Astrocyte (in vitro differentiated cells and primary cell): Measurements from ENCODE around the gene PLCB4. TPM values are rescaled to one million over a fixed set of nuclear protein-coding genes. Genes with fewer than 3 reads are reported as not detected.

Experiments
- DNase-seq: peaks from one replicate; pipeline ENCODE4 v3.0.0-alpha.2; 2010; ENCODE audit warnings: low read depth
- FAIRE-seq: peaks from 2 replicates; lab custom pipeline; 2011; peaks lifted over from hg19 to GRCh38; lab: Jason Lieb, UNC
- H2AFZ ChIP-seq: 2 replicates; pipeline ENCODE4 v1.6.0; 2012; ENCODE audit warnings: low read depth, low read length, inconsistent platforms
- H3K27ac ChIP-seq: 2 replicates; pipeline ENCODE4 v1.5.1; 2011; ENCODE audit warnings: low read depth, low read length, inconsistent platforms
- H3K27me3 ChIP-seq: 2 replicates; pipeline ENCODE4 v1.6.0; 2011; ENCODE audit warnings: low read length, inconsistent platforms; ENCODE audit not compliant: insufficient read depth
- H3K36me3 ChIP-seq: 2 replicates; pipeline ENCODE4 v1.5.1; 2011; ENCODE audit warnings: low read length, inconsistent platforms; ENCODE audit not compliant: insufficient read depth
- H3K4me1 ChIP-seq: 2 replicates; pipeline ENCODE4 v1.5.1; 2011; ENCODE audit warnings: low read length, inconsistent platforms; ENCODE audit not compliant: insufficient read depth
- H3K4me2 ChIP-seq: 2 replicates; pipeline ENCODE4 v1.6.0; 2012; ENCODE audit warnings: low read length, inconsistent platforms
- H3K4me3 ChIP-seq: 2 replicates; pipeline ENCODE4 v1.5.1; 2011; ENCODE audit warnings: low read depth, mild to moderate bottlenecking, low read length, inconsistent platforms; ENCODE audit not compliant: insufficient read depth
- H3K79me2 ChIP-seq: 2 replicates; pipeline ENCODE4 v1.6.0; 2012; ENCODE audit warnings: mild to moderate bottlenecking, low read length, inconsistent platforms; ENCODE audit not compliant: insufficient read depth
- H3K9ac ChIP-seq: 2 replicates; pipeline ENCODE4 v1.6.0; 2012; ENCODE audit warnings: mild to moderate bottlenecking, low read length, inconsistent platforms
- H3K9me3 ChIP-seq: 2 replicates; pipeline ENCODE4 v1.5.1; 2012; ENCODE audit warnings: low read depth, mild to moderate bottlenecking, low read length, inconsistent platforms; ENCODE audit not compliant: insufficient read depth
- H4K20me1 ChIP-seq: 2 replicates; pipeline ENCODE4 v1.6.0; 2012; ENCODE audit warnings: low read length, inconsistent platforms; ENCODE audit not compliant: insufficient read depth
- H3K27ac Mint-ChIP-seq: one replicate; pipeline ENCODE4 v1.8.0; 2021; ENCODE audit warnings: mild to moderate bottlenecking, mixed read lengths; ENCODE audit not compliant: unreplicated experiment
- H3K27me3 Mint-ChIP-seq: one replicate; pipeline ENCODE4 v1.8.0; 2021; ENCODE audit warnings: low read depth, mixed read lengths; ENCODE audit not compliant: unreplicated experiment
- H3K36me3 Mint-ChIP-seq: one replicate; pipeline ENCODE4 v1.8.0; 2021; ENCODE audit warnings: low read depth, mixed read lengths; ENCODE audit not compliant: unreplicated experiment
- H3K4me1 Mint-ChIP-seq: one replicate; pipeline ENCODE4 v1.8.0; 2021; ENCODE audit warnings: low read depth, mixed read lengths; ENCODE audit not compliant: unreplicated experiment
- H3K4me3 Mint-ChIP-seq: one replicate; pipeline ENCODE4 v1.8.0; 2021; ENCODE audit warnings: mild to moderate bottlenecking, moderate library complexity, mixed read lengths; ENCODE audit not compliant: unreplicated experiment
- H3K9me3 Mint-ChIP-seq: one replicate; pipeline ENCODE4 v1.8.0; 2021; ENCODE audit warnings: mild to moderate bottlenecking, mixed read lengths; ENCODE audit not compliant: unreplicated experiment
- EZH2 ChIP-seq: IDR thresholded peaks from 2 replicates; pipeline ENCODE4 v1.6.1; 2012; ENCODE audit warnings: mild to moderate bottlenecking, low read length, inconsistent platforms; ENCODE audit not compliant: insufficient read depth
- total RNA-seq: library from RNA; stranded (reverse); gene quantifications from 2 replicates; pipeline ENCODE4 v1.2.1, GENCODE V29; 2021
- TF ChIP-seq, protein P1 (sequence below): IDR thresholded peaks from 2 replicates; pipeline ENCODE4 v1.5.1; 2011; ENCODE audit warnings: low read depth, mild to moderate bottlenecking, inconsistent platforms, low read length, moderate library complexity; ENCODE audit not compliant: insufficient read depth

The PLCB4 gene
- total RNA-seq, 1 donor from 2014 or later: 58.2 TPM

DNA sequence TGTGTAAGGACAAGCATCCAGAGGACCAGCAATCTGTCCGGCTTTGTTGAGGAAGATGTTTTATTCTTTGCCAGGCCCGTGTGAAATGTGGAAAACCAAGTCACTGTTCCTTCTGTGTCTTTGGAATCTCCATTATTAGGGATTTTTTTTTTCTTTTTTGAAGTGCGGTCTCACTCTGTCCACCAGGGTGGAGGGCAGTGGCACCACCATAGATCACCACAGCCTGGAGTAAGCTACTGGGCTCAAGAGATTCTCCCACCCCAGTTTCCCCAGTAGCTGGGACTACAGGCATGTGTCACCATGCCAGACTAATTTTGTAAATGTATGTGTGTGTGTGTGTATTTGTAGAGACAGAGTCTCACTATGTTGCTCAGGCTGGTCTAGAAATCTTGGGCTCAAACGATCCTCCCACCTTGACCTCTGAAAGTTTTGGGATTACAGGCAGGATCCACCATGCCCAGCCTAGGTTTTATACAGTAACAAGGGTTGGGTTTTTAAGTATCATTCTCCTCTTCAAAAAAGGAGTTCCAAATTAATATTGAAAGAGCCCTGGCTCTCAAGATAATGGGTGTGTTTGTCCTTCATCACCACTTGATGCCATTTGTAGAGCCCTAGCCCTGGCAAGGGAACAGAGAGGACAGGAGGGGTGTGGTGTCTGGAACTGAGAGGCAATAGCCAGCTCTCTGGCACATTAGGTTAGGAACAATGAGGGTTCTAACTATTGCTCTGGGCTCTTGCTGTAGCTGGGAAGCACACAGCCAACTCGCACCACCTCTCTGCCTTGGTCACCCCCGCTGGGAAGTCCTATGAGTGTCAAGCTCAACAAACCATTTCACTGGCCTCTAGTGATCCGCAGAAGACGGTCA lies 448.6 kb downstream of the PLCB4 start:
- H3K79me2 ChIP-seq: no peaks in the 10 kb centered on the region

DNA sequence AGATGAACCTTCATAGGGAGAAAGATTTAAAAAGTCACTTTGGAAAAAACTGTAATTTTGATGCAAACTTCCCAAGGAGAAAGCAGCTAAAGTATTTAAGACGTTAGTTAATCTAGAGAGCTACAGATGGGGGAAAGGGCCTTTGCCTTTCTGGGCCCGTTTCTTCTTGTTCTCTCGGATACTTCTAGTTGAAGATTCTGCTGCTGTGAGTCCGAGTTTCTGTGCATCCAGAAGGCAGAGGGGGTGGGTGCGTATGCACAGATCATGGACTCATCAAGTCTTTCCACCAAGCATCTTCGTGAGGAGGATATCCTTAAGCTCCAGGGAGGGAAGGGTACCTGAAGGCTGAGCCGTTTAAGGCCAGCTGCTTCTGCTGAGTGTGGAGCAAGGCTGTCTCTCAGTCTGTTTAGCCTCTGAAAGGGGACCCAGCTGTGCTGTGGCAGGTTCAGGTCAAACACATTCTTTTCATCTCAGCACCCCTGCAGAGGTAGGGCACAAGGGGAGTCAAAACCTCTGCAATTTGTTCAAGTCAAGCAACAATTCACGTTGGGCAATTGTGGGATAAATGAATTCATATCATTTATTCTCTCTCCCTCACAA lies 449.8 kb downstream of the PLCB4 start:
- no peaks in the 10 kb centered on the region for H4K20me1 ChIP-seq
- Mint-ChIP-seq H3K27ac (no peak overlapping the region), H3K9me3 (peaks cover 3% of the 10 kb centered on the region), H3K27me3 (peaks cover 50% of the 10 kb centered on the region), H3K4me3 (no peak overlapping the region), H3K36me3 (no peaks in the 10 kb centered on the region), H3K4me1 (peaks cover 8% of the 10 kb centered on the region)
- H3K9me3 ChIP-seq: no peaks in the 10 kb centered on the region
- no peak overlapping the region for H2AFZ ChIP-seq
- H3K4me1 ChIP-seq: peaks cover 3% of the 10 kb centered on the region
- no peak overlapping the region for H3K27ac ChIP-seq
- DNase-seq (no peak), FAIRE-seq (no peak)
- H3K79me2 ChIP-seq: no peaks in the 10 kb centered on the region
- H3K36me3 ChIP-seq: no peaks in the 10 kb centered on the region
- H3K4me2 ChIP-seq: no peak overlapping the region
- H3K9ac ChIP-seq: no peak overlapping the region
- H3K27me3 ChIP-seq: peaks cover 43% of the 10 kb centered on the region
- no peak for TF ChIP-seq EZH2
- TF ChIP-seq, protein P1, sequence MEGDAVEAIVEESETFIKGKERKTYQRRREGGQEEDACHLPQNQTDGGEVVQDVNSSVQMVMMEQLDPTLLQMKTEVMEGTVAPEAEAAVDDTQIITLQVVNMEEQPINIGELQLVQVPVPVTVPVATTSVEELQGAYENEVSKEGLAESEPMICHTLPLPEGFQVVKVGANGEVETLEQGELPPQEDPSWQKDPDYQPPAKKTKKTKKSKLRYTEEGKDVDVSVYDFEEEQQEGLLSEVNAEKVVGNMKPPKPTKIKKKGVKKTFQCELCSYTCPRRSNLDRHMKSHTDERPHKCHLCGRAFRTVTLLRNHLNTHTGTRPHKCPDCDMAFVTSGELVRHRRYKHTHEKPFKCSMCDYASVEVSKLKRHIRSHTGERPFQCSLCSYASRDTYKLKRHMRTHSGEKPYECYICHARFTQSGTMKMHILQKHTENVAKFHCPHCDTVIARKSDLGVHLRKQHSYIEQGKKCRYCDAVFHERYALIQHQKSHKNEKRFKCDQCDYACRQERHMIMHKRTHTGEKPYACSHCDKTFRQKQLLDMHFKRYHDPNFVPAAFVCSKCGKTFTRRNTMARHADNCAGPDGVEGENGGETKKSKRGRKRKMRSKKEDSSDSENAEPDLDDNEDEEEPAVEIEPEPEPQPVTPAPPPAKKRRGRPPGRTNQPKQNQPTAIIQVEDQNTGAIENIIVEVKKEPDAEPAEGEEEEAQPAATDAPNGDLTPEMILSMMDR: no peak
- H3K4me3 ChIP-seq: no peak overlapping the region

More for the DNA sequence above, 448.6 kb downstream of the PLCB4 start:
- Mint-ChIP-seq H3K36me3 (no peaks in the 10 kb centered on the region), H3K4me3 (no peak overlapping the region), H3K27me3 (peaks cover 52% of the 10 kb centered on the region), H3K9me3 (peaks cover 3% of the 10 kb centered on the region), H3K4me1 (peaks cover 8% of the 10 kb centered on the region), H3K27ac (no peak overlapping the region)
- no peaks in the 10 kb centered on the region for H3K36me3 ChIP-seq
- peaks cover 46% of the 10 kb centered on the region for H3K27me3 ChIP-seq
- no peak for TF ChIP-seq EZH2
- TF ChIP-seq, protein P1: no peak
- H3K9me3 ChIP-seq: no peaks in the 10 kb centered on the region
- no peak overlapping the region for H3K9ac ChIP-seq
- H3K4me2 ChIP-seq: no peak overlapping the region
- H3K27ac ChIP-seq: no peak overlapping the region
- H2AFZ ChIP-seq: no peak overlapping the region
- peaks cover 3% of the 10 kb centered on the region for H3K4me1 ChIP-seq
- FAIRE-seq (no peak), DNase-seq (no peak)
- H4K20me1 ChIP-seq: no peaks in the 10 kb centered on the region
- no peak overlapping the region for H3K4me3 ChIP-seq

DNA sequence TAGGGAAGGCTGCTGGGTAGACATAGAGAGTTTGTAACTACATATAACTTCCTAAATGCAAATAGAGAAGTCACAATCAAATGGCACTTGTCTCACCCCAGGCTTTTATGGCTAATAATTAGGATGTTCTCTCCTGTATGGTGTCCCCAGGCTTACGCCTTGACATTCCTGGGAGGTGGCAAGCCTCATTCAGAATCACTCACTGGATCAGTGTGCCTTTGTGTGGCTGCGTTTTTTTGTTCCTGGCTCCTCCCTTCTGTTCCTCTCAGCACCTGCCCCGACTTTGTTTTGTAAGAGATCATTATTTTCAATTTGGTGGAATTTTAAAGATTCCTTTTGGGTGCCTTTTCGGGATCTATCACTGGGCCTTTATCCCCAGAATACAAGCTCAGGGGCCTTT lies 451.2 kb downstream of the PLCB4 start:
- Mint-ChIP-seq H3K4me1 (peaks cover 8% of the 10 kb centered on the region), H3K27me3 (peaks cover 47% of the 10 kb centered on the region), H3K9me3 (peaks cover 3% of the 10 kb centered on the region), H3K4me3 (no peak overlapping the region), H3K27ac (no peak overlapping the region), H3K36me3 (no peaks in the 10 kb centered on the region)
- Histone ChIP-seq H3K4me3 (no peak overlapping the region), H3K79me2 (no peaks in the 10 kb centered on the region), H3K9me3 (no peaks in the 10 kb centered on the region), H3K27ac (no peak overlapping the region), H3K27me3 (peaks cover 30% of the 10 kb centered on the region), H3K4me1 (no peaks in the 10 kb centered on the region), H3K36me3 (no peaks in the 10 kb centered on the region), H3K4me2 (no peak overlapping the region), H4K20me1 (no peaks in the 10 kb centered on the region), H3K9ac (no peak overlapping the region), H2AFZ (no peak overlapping the region)
- FAIRE-seq (no peak), DNase-seq (no peak)
- no peak for TF ChIP-seq EZH2
- TF ChIP-seq, protein P1: no peak
